AG20443 (cell line): ENCODE data around the gene DPF3.

Experiments used
- DNase-seq: peaks from one replicate; pipeline ENCODE4 v3.0.0; 2012; ENCODE audit warnings: low spot score, mixed read lengths

Gene DPF3

GRCh38 chr14:72800296-72800695 is 93.6 kb downstream of the DPF3 start:
- DNase-seq: no peak

- no peak for DNase-seq
These were observed 97.0 kb downstream of the DPF3 start for GRCh38 chr14:72796935-72797334.

- no peak for DNase-seq
These were observed 100.6 kb downstream of the DPF3 start for GRCh38 chr14:72793156-72793939.

- no peak for DNase-seq
These were observed 101.7 kb downstream of the DPF3 start for GRCh38 chr14:72792051-72792788.

DNA sequence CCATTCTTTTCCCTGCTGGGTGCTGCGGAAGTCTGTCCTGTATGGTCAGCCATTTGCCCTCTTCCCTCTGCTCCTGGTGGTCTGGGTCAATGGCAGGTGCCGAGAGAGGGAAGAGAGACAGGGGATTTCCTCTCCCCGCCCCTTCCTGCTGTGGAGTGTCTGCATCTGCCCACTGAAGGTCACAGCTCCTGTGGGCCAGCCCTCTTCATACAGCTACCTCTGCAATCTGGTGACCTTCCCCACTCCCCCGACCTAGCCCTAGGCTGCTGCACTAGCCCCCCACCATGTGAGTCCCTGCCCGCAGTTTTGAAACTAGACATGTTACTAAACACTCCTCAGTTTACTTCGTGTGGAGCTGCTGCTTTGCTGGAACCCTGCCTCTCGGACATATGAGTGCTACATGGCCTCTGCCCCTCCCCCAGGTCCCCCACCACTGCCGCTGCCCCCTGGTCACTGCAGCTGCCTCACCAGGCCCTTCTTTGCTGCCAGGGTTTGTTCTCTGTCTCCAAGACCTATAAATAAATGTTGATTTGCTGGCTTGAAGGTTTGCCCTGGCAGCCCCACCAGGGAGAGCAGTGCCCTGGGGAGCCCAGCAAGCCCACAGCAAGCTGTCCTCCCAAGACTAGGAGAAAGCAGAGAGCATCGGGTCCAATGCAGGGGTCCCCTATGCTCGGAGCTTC is 102.9 kb downstream of the DPF3 start:
- no peak for DNase-seq

DNA sequence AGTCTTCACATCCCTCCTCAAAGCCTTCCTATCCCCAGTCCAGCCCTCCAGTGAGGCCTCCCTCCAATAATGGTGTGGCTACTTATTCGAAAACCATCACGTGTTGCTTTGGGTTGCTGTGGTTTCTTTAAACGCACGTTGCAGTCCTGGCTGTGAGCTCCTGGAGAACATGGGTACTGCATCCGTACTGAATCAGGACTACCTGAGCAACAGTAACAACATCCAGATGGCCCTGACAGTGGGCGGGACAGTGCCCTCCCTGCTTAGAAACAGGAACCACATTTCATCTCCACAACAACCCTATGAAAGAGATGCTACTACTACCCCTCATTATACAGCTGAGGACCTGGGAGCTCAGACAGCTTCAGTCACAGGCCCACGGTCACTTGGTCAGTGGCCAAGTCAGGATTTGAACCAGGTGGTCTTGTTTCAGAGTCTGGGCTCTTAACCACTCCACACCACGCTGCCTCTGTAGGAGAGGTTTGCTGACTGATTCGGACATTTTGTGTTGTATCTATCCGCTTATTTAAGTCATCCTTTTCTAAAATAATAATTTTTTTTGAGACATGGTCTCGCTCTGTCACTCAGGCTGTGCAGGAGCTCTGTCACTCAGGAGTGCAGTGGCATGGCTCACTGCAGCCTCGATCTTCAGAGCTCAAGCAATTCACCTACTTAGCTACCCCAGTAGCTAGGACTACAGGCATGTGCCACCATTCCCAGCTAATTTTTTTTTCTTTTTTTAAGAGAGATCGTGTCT is 104.8 kb downstream of the DPF3 start:
- DNase-seq: no peak

DNA sequence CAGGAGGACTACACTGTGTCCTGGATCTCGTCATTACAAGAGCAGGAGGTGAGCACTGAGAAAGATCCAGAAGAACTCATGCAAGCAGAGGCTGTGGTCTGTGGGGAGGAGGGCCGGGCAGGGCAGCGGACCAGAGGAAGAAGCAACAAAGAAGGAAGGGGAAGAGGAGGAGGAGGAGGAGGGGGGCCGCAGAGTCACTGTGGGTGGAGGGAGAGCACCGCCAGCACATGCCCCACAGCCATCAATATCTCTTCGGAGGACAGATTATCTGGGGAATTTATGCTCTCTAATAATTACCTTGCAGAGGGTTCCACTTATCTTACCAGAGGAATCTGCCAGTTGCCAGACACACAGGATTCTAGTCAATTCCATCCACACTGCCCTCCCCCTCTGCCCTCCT is 105.6 kb downstream of the DPF3 start:
- no peak for DNase-seq

GRCh38 chr14:72787841-72788240 is 106.1 kb downstream of the DPF3 start:
- no peak for DNase-seq

GRCh38 chr14:72786378-72787350 is 107.2 kb downstream of the DPF3 start:
- DNase-seq: no peak

DNA sequence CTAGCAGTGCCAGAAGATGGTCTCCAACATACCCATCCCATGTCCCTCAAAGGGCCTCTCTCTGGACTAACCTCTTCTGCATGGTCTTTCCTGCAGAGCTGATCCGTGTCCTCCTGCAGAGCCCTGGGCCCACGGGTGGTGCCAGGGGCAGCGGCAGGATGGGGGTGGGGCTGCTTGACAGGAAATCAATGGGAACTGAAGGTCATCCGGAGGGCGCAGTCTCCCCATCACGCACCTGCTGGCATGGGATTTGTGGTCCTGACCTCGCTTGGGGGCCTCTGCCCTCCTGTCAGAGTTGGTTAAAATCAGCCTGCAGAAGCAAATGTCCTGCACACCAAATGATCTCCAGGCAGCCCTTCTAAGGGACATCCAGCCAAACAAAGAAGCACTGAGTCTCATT is 110.2 kb downstream of the DPF3 start:
- DNase-seq: no peak

- DNase-seq: no peak
These were observed 111.1 kb downstream of the DPF3 start for GRCh38 chr14:72782817-72783216.

GRCh38 chr14:72781561-72782508 is 112.1 kb downstream of the DPF3 start:
- DNase-seq: peak; percentile 73

GRCh38 chr14:72780751-72781150 is 113.2 kb downstream of the DPF3 start:
- peak; percentile 71 for DNase-seq

DNA sequence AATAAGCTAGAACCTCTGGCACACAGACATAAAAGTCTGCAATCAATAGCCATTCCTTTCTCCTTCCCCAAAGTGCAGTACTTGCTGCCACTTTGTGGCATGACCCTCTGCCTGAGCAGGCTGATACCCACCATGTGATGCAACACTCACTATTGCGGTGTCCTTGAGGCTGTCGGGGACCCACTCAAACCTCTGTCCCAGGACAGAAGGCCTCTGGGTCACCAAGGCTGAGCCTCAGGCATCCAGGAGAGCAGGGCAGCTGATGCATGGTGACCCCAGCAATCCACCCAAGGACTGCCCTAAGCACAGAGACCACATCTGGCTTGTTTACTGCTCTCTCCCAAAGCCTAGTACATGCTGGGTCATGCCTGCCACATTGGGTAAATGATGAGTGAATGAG is 114.2 kb downstream of the DPF3 start:
- no peak for DNase-seq

DNA sequence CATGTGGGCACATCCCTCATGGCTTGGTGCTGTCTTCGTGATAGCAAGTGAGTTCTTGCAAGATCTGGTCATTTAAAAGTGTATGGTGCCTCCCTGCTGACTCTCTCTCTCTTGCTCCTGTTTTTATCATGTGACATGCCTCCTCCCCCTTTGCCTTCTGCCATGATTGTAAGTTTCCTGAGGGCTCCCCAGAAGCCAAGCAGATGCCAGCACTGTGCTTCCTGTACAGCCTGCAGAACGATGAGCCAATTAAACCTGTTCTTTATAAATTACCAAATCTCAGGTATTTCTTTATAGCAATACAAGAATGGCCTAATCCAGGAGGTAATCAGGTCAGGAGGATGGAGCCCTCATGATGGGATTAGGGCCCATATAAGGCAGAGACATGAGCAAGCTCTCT is 116.3 kb downstream of the DPF3 start:
- no peak for DNase-seq

- DNase-seq: no peak
These were observed 117.1 kb downstream of the DPF3 start for GRCh38 chr14:72776701-72777261.

DNA sequence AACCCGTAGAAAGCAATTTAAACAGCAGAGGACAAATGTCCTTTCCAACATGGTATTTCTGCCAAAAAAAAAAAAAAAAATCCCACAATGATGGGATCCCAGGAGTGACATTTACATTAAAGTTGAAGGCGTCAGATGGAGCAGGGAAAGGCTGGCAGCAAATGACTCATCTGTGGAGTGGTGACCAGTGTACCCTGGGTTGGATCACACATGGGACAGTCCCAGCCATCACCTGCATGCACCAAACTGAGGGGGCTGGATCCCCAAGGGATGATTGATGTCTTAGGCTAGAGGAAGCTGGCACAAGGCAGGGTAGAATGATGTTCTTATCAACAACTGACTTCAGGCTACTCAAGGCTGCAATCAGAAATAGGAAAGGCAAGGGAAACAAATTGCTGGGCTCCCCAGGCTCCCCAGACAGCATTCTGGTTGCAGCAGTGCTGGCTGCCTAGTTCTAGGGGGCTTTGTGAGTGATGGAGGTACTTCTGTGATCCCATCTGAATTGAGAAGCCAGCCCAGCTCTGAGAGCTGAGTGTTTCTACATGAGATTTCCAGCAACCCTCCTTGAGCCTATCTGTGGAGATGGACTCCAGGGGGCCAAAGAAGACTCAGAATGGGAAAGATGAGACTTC is 117.9 kb downstream of the DPF3 start:
- no peak for DNase-seq

DNA sequence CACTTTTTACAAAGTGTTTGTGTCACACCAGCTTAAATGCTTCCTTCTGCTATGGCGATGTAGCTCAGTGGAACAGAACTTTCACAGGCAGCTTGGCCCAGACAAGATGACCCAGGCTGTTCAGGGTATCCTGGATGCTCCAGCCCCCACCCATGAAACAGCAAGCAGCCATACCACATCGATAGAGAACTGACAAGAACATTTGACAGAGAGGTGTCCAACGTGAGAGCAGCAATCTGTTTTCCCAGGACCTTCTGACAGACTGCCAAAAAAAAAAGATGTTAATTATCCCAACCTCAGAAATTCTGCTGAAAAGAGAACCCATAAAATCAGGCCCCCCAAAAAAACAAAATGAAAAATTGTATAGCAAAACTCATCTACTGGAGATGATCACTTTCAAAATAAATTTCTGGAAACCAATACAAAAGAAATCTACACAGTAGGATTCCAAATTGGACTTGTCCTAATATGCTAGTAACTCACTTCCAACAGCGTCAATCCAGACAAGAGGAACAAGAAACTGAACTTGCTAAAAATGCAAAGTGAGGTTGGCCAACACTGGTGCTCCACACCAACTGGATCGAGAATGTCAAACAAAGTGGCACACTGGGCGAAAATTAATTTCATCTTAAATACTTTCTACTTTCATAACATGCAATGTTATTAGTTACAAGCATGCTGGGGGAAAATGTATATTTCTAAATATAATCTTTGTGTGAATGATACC is 118.8 kb downstream of the DPF3 start:
- no peak for DNase-seq
